COLO829 (cell line): ENCODE measurements around the gene PRSS57.

ENCODE experiments used
- DNase-seq: peaks from one replicate; pipeline ENCODE4 v3.0.0; 2012; ENCODE audit warnings: low spot score

The PRSS57 gene

GRCh38 chr19:652467-653389, 42.5 kb downstream of the PRSS57 start:
- DNase-seq = no peak

GRCh38 chr19:651991-652390, 43.3 kb downstream of the PRSS57 start:
- no peak for DNase-seq

- DNase-seq = no peak
Measured at GRCh38 chr19:651114-651818, 44.0 kb downstream of the PRSS57 start.

GRCh38 chr19:650121-650520, 45.1 kb downstream of the PRSS57 start:
- no peak for DNase-seq

- DNase-seq = no peak
Measured at GRCh38 chr19:648904-649801, 46.1 kb downstream of the PRSS57 start.

GRCh38 chr19:648305-648704, 46.9 kb downstream of the PRSS57 start:
- no peak for DNase-seq

GRCh38 chr19:647566-648284, 47.5 kb downstream of the PRSS57 start:
- DNase-seq = no peak

GRCh38 chr19:646779-647565, 48.3 kb downstream of the PRSS57 start:
- no peak for DNase-seq

- no peak for DNase-seq
Measured at GRCh38 chr19:645912-646778, 49.1 kb downstream of the PRSS57 start.

- DNase-seq = no peak
Measured at GRCh38 chr19:644789-645188, 50.5 kb downstream of the PRSS57 start.

GRCh38 chr19:644363-644762, 50.9 kb downstream of the PRSS57 start:
- DNase-seq = no peak

- DNase-seq = no peak
Measured at GRCh38 chr19:643736-644135, 51.5 kb downstream of the PRSS57 start.

GRCh38 chr19:642767-643727, 52.2 kb downstream of the PRSS57 start:
- no peak for DNase-seq

- no peak for DNase-seq
Measured at GRCh38 chr19:641702-642101, 53.5 kb downstream of the PRSS57 start.

- no peak for DNase-seq
Measured at GRCh38 chr19:640606-641189, 54.6 kb downstream of the PRSS57 start.

GRCh38 chr19:640161-640558, 55.1 kb downstream of the PRSS57 start:
- no peak for DNase-seq

- peak; percentile 81 for DNase-seq
Measured at GRCh38 chr19:639253-640160, 55.7 kb downstream of the PRSS57 start, which contains the start of gene FGF22. Gene FGF22, plus strand, starts transcription at chr19:639879. Its CDS starts 47 bp downstream, at chr19:639926.
